T-helper 9 cell (primary cell): ENCODE measurements around the gene KIF3C.
A peak's percentile ranks its signal among the peaks of the same experiment; 100 is the strongest.
"Not testable (repeated sequence)": the region's sequence is repeated elsewhere in the genome, so short reads cannot be mapped to it uniquely, and the experiment has no call there.

Experiments
- DNase-seq: peaks from one replicate; pipeline ENCODE4 v3.0.0-alpha.2; 2020
- total RNA-seq, 2 donors: gene quantifications; one replicate each; lab custom pipeline; 2026; lab: John Stamatoyannopoulos, UW

KIF3C gene
- 7.5 to 11.5 reads per million in 2 donors for total RNA-seq

DNA sequence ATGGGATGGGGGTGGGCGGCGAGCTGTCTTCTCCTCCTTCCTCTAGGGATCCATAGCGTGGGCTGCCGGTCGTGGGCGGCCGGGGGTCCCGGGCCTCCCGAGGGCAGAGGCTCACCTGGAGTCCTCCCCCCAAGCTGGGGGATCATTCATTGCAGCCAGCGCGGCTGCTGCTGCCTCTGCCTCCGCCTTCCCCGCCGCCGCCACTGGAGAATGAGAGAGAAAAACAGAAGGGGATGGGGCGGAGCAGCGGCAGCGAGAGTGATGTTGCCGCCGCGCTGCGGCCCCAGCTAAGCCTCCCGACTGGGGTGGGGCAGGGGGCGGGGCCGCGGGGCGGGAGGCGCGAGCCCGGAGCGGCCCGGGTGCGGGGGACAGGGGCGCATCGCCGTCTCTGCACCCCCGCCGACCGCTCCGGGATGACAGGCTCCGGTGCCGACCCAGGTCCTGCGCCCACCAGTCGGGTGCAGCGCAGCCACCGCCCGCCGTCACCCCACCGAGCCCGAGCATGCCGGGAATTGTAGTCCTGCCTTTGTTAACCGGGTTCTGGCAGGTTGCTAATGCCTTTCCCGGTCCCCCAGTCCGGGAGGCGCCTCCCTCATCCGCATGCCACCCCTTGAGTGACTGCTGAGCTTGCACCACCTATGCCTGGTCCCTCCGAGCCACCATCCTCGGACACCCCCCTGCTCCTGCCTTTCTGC lies at the start of gene KIF3C:
Gene KIF3C, minus strand, starts transcription at position 225 of the 695 bp plus-strand sequence. CDS start 580 bp downstream, outside the sequence.
- DNase-seq = peak; percentile 68

DNA sequence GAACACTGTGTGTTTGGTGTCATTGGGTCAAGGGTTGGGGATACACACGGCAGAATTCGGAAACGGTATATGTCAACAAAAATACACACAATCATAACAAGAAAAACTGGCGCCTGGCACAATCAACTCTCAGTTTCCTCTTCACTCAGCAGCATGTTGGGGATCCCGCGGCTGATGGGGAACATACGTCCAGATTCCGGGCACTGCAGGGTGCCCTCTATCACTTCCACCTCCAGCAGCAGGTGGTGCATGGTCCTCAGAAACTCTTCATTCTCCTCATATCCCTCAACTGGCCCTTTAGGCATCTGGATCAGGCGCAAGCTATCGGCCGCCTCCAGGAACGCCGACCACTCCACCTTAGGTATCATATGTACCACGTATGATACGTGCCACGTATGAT lies 45.8 kb upstream of the KIF3C start:
- DNase-seq = not testable (repeated sequence)

DNA sequence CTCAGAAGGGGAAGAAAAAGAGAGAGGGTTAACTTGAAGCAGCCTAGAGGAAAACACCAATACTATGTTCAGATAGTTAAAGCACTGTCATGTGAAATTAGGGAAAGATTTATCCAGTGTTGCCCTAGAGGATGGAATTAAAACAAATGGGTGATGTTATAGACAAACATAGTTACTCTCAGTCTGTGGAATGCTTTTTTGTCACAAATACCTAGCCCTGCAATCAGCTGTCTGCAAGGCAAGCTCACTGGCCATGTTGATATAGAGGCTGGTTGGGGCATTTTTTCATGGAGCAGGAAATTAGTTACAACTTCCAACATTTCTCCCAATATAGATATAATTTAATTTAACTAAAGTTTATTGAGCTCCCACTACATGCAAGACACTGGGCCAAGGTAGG lies 43.2 kb upstream of the KIF3C start:
- DNase-seq = no peak

DNA sequence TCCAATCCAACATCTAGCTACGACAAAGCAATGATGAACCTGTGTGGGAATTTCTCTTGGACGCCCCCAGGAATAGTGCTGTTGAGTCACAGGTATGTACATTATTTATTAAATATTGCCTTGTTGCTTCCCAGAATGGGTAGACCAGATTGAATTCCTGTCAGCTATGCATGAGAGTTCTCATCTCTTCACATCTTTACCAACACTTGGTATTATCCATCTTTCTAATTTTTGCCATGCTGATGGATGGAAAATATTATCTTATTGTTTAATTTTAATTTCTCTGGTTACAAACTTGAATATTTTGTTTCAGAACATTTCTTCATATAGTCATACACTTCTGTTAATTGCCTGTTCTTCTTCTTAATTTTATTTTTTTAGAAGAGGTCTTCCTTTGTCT lies 42.0 kb upstream of the KIF3C start:
- DNase-seq = no peak

DNA sequence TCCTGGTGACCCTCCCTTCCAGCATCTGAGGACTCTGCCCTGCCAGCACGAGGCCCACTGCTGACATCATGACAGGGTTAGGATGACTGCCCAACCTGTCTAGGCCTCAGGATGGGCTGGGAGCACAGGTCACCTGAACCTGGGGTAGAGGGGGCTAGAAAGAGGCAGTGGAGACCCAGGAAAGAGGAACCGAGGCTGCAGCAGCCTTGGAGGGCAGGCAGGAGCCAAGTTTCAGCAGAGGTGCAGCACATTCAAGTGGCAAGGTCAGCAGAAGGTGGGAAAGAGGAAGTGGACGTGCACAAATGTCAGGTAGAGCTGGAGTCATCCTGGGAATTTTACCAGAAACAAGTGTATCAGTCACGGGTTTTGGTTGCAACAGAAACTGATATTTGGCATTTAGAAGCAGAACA lies 37.9 kb upstream of the KIF3C start:
- DNase-seq = no peak

DNA sequence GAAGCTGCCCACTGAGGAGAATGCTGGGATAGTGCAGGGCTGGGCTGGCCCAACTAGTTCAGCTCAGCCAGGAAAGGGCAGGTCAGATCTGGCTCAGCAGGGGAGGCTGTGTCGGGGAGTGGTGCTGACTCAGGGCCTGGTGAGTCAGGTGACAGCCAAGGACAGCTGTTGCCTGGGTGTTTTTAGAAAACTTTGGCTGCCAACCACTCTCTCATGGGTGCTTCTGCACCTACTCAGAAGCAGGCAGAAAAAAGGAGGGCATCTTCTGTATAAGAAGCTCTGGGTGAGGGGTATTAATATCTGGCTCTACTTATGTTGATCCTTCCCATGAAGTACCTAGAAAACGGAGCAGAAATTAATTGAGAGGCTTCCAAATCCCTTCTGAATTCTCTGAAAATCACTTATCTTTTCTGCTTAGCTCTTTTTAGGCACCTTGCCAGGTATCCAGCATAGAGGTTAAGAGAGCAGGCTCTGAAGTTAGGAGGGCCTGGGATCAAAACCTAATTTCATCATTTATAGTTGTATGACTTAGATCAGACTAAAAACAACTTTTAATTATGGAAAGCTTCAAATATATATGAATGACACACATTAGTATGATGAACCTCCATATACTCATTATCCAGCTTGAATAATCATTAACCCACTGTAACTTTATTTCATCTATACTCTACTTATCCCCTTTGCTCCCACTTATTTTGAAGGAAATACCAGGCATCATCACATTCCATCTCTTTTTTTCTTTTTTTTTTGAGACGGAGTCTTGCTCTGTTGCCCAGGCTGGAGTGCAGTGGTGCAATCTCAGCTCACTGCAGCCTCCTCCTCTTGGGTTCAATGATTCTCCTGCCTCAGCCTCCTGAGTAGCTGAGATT lies 36.1 kb upstream of the KIF3C start:
- no peak for DNase-seq

DNA sequence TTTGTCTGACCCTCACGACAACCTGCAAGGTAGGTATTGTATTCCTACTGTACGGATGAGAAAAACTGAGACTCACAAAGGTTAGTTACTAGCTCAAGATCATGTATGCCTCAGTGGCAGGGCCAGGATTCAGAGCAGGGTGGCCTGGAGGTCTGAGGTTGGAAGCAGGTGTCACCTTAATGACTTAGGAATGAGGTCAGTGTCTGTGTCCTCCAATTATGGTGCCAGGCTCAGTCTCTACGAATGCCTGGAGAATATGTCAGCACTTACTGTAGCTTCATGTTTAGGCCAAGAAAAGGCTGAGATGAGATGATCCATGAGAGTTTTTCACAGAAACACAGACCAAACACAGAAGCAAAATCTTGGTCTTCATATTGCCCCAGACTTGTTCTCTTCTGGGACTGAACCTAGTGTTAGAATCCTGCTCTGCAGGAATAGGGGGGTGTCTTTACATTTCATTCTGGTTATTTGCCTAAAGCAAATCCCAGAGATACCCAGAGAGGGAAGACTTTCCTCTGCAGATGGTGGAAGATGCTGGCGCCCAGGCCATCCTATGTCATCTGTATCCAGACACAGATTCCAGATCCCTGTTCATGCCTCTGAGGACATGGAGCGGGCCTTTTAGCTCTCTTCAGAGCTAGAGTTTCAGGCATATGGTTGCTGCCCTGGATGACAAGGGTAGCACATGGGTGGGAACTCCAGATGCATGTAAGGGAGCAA lies 35.3 kb upstream of the KIF3C start:
- no peak for DNase-seq

DNA sequence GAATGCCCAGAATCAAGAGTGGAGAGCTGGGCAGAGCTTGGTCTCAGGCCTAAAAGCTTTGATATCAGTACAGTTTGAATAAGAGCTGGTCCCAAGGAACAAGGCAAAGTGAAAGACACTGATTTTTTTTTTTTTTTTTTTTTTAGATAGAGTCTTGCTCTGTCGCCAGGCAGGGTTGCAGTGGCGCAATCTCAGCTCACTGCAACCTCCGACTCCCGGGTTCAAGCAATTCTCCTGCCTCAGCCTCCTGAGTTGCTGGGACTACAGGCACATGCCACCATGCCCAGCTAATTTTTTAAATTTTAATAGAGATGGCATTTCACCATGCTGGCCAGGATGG lies 34.4 kb upstream of the KIF3C start:
- not testable (repeated sequence) for DNase-seq

DNA sequence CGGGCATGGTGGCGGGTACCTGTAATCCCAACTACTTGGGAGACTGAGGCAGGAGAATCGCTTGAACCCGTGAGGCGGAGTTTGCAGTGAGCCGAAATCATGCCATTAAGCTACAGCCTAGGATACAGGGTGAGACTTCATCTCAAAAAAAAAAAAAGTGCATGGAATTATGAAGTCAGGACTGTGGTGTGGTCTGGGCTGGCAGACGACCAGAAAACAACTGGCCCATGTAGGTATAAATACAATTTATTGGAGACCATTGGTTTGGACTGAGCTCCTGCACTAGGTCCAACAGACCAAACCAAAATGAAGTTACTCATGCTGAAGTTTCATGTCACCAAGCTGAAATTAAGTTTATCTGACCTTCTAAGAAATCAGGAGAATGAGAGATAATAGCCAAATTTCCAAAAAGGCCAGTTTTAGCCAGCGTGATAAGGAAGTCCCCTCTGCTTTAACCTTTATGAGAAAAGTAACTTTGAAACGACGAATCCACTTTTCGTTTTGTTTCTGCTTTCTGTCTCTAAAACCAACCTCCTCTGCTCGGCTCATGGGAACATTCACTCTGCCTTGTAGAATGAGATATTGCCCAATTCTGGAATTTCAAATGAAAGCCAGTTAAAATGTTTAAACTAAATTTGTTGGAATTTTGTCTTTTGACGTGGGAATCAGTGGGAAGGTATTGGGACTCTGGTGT lies 33.9 kb upstream of the KIF3C start:
- DNase-seq = no peak

DNA sequence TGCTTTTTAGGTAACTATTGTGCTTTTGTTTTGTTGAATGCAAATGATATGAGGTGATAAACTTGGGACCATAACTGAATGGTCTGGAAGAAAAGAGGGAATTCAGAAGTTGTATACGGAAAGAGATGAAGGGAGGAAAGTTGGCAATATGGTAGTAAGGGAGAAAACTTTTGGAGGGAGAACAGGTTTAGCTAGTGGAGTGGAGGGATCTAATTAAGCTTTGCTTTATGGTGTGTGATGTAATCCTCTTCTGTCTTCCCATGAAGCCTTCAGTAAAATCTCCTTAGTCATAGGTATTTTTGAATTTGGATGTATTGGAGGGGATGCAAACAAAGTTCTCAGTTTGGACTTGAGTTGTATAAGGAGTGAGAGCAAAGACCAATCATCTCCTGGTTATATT lies 31.4 kb upstream of the KIF3C start:
- no peak for DNase-seq

DNA sequence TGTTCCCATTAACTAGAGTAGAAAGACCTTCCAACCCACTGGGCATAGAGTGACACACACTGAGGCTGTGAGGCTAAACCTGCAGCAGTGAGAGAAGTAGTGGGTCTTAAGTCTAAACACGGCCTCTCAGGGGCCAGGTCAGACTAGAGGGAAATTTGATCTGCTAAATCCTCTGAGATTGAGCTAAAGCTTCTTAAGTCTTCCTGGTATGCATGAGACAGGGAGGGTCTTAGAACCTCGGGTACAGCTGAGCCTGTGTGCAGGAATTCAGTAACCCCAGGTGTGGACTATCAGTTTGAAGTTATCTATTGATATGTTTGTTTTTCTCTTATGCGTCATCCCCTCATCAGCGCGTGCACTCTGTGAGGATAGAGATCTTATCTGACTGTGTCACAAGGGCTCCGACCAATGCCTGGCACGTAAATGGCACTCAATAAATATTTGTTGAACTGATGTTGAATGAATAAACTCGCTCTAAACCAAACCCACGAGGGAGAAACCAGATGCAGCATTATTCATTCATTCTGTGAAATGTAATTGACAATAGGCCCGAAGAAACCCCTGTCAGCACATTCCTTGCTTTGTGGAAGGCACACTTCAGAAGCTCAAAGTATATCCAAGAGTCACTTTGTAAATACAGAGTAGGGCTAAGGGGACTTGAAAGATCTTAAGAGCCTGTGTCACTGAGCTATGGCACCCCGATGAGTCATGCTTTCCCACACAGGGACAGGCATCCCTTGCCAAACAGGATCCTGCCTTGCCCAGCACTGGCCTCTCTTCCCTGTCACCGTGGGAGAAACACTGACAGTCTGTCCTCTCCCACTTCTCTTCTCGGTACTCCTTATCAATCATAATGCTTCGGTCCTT lies 29.9 kb upstream of the KIF3C start:
- DNase-seq = no peak

DNA sequence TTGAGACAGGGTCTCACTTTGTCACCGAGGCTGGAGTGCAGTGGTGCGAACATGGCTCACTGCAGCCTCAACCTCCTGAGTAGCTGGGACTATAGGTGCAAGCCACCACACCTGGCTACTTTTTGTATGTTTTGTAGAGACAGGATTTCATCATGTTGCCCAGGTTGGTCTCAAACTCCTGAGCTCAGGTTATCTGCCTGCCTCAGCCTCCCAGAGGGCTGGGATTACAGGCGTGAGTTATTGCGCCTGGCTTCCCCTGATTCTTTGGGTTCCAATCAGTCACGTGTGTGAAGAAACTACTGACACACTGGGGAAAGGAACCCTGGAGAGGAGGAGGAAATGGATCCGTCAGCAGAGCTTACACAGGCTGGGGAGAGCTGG lies 29.3 kb upstream of the KIF3C start:
- DNase-seq = no peak

DNA sequence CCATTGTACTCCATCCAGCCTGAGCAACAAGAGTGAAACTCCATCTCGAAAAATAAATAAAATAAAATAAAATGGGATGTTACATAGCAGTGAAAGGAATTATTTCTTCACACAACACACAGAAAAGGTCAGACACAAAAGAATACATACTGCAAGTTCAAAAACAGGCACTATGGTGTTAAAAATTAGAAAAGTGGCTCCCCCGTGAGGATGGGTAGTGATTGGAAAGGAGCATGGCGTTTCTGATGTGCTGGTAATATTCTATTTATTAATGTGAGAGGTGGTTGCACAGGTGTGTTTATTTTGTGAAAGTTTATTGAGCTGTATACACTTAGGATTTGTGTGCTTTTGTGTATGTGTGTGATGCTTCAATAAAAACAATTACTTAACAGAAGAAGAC lies 28.6 kb upstream of the KIF3C start:
- DNase-seq = no peak

DNA sequence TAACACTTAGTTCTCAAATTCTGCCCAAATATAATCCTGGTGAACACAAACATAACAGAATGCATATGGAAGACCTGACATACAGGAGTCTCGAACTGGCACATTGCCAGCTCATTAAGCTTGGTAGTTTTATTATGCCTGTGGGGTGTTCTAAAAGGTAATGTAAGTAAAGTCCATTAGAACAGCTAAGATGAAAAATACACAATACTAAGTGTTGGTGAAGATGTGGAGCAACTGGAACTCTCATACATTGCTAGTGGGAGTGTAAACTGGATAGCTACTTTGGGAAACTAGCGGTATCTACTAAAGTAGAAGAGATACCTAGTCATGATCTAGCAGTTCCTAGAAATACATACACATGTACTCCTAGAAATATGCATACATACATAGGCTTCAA lies 27.3 kb upstream of the KIF3C start:
- DNase-seq = no peak

DNA sequence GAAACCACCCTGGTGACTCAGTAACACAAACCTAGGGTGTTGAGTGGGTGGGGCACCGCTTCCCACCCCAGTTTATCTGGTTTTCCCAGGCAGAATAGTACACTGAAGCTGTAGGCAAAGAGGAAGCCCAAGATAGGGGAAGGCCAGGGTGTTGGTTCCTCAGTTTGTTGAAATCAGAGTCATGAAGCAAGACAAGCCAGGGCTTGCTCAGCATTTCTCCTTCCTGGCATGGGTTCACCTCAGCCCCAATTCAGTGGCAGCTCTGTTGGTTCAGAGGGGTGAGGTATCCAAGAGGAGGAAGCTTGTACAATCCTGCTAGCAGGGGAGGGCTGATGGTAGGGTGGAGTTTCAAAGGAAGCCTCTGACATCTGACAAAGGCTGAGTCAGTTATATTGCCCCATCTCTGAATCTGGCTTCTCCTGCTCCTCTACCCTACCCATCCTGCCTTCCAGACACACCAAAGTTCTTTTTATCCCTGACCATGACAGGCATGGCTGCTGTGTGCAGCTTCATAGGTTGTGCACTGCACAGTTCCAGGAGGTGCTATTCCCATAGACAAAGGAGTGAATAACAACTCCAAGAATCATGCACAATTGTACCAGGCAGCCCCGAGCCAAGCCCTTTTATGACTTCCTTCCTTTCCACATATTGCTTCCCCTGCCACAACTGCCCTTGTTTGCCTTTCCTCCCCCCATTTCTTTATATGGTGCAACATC lies 26.7 kb upstream of the KIF3C start:
- DNase-seq = no peak

DNA sequence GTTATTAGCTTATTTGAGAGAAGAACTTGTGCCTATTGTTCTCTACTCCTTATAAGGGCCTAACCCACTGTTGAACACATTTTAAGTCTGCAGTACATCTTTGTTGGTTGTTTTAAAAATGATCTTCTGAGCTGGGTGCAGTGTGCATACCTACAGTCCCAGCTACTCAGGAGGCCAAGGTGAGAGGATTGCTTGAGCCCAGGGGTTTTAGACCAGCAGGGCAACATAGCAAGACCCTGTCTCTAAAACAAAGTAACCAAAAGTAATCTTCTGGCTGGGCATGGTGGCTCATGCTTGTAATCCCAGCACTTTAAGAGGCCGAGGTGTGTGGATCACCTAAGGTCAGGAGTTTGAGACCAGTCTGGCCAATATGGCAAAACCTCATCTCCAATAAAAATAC lies 25.8 kb upstream of the KIF3C start:
- DNase-seq = no peak

DNA sequence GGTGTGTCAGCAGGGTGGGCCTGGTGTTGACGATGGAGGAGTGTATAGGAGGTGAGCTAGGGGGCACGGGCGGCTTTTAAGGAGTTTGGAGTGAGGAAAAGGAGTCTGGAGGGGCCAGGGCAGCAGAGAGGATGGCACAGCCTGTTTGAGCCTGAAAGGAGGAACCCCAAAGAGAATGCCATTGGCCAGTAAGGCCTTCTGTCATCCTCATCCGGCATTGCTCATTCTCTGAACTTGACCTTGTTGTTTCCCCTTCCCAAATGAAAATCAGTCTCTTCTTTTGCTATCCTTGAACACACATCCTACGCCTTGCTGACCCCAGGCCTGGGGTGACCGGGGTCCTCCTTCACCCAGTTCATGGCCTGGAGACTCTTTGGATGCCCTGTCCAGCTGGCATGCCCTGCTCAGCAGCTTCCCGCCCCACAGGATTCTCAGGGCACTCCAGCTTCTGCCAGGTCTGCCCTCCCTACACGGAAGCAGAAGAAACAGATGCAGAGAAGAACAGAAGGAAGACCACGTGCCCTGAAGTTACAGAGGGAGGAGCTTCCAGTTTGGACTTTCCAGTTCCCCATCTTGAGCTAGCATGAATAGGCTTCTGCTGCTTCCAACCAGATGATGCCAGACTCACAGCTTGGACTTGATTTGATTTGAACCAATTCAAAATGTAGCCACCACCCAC lies 20.5 kb upstream of the KIF3C start:
- no peak for DNase-seq

DNA sequence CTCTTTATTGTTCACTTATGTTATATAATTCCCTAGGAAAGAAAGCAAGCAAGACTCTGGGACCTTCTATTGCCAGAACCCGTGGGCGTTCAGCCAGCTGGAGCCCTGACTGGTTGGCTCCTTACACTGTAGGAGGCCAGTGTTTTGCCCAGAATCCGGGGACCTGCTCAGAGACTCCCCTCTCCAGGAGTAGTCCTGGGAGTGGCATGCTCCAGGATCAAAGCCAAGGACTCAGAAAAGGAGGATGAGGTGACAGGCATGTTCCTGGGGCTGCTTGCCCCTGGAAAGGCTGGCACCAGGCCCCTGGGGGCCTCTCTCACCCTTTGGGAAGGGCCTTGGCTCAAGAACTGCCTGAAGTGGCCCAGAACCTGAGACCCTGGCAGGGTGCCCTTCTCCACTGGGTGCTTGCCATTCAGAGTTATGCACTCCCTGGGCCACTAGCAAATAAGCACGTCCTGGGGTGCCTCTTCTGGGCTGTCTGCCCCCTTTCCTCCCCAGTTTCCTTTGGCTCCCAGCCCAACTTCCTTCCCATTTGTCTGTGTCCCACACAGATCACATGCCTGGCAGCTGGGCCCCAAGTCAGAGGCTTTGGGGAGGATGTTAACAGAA lies 19.6 kb upstream of the KIF3C start:
- no peak for DNase-seq

DNA sequence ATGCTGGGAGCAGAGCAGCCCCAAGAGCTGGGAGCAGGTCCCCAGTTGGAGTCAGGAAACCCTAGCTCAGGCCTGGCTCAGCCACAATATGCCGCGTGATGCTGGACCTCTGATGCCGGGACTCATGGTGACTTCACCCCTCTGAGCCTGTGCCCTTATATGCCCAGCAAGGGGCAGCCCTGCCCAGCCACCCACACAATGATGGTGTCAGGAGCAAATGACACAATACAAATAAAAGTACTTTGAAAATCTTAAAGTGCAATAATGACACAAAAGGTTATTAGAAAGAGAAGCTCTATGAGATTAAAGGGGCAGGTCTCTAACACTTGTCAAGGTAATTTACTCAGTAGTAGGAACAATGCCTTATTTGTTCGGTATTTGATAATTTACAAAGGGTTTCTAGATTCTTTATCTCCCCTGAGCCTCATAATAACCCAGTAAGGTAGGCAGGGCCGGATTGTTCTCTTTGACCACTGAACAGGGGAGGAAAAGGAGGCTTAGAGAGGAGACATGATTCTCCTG lies 18.3 kb upstream of the KIF3C start:
- DNase-seq = no peak

DNA sequence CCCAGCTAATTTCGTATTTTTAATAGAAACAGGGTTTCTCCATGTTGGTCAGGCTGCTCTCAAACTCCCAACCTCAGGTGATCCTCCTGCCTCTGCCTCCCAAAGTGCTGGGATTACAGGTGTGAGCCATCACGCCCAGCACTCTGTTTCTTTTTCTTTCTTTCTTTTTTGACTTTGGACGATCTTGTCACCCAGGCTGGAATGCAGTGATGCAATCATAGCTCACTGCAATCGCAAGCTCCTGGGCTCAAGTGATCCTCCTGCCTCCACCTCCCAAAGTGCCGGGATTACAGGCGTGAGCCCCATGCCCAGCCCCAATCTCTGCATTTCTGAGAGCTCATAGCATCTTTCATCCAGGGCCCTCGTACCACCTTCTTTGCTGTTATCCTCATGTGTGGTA lies 17.1 kb upstream of the KIF3C start:
- not testable (repeated sequence) for DNase-seq
